Testis (tissue), 3 donors: ENCODE measurements around the gene BICC1. TPM values are rescaled to one million over a fixed set of nuclear protein-coding genes. Genes with fewer than 3 reads are reported as not detected.
"Not testable (repeated sequence)": the region's sequence is repeated elsewhere in the genome, so short reads cannot be mapped to it uniquely, and the experiment has no call there.

Experiments used
- DNase-seq: peaks from one replicate; pipeline ENCODE4 v3.0.0-alpha.2; 2019
- H3K27ac ChIP-seq, 2 donors: fragments of 200-600 bp; sonication (generic); one replicate each; pipeline ENCODE4 v1.5.1; 2019
- H3K27me3 ChIP-seq: fragments of 200-600 bp; sonication (generic); one replicate; pipeline ENCODE4 v1.5.1; 2019
- H3K36me3 ChIP-seq: fragments of 200-600 bp; sonication (generic); one replicate; pipeline ENCODE4 v1.5.1; 2017; ENCODE audit warnings: low read depth; ENCODE audit errors: missing control alignments
- H3K4me1 ChIP-seq: fragments of 200-600 bp; sonication (generic); one replicate; pipeline ENCODE4 v1.5.1; 2019
- H3K4me3 ChIP-seq, 2 donors: fragments of 200-600 bp; sonication (generic); one replicate each; pipeline ENCODE4 v1.5.1; 2017 to 2019
- H3K9me3 ChIP-seq: fragments of 200-600 bp; sonication (generic); one replicate; pipeline ENCODE4 v1.5.1; 2017
- POLR2A ChIP-seq: fragments of 450-650 bp; IDR thresholded peaks from one replicate; pipeline ENCODE4 v1.6.1; 2017; ENCODE audit warnings: antibody characterized with exemption, mild to moderate bottlenecking, moderate library complexity
- WGBS, 2 donors: methylation state at CpG; one replicate each; pipeline ENCODE4 v1.1.5; 2018; 5-methylcytosine and 5-hydroxymethylcytosine counted together
- intact Hi-C: fragments of 100-400 bp; cut with DNase I; formaldehyde crosslinking; loops from one replicate; pipeline ENCODE4 v1.15.1; 2023; ENCODE audit warnings: low total_unique reads
- polyA plus RNA-seq: library from polyadenylated mRNA; stranded (reverse); fragments of 350-450 nt; fragmentation: Illumina TruSeq; extraction: RNeasy Lipid Tissue Mini Kit (QIAGEN cat#74804); gene quantifications from one replicate; pipeline ENCODE4 v1.2.3, GENCODE V29; 2014; ENCODE audit warnings: low read depth, low replicate concordance; ENCODE audit not compliant: insufficient read depth
- total RNA-seq, 2 donors: library from RNA; depleted of rRNA; stranded (reverse); fragments of >200 nt; gene quantifications; one replicate each; pipeline ENCODE4 v1.2.3, GENCODE V29; 2016
- TF ChIP-seq, protein P1 (sequence below), 3 experiments: fragments of 450-650 bp in 2 of 3; fragments of 200-600 bp in 1 of 3; sonication (generic) in 1 of 3; IDR thresholded peaks; one replicate each; pipeline ENCODE4 v1.5.1; 2016 to 2019; ENCODE audit warnings: antibody characterized with exemption in 3 of 3, mild to moderate bottlenecking in 2 of 3, moderate library complexity in 1 of 3

BICC1 gene
- total and polyA plus RNA-seq, 3 donors from 2014 or later = 8.7 to 14.1 (median 10.0) TPM

DNA sequence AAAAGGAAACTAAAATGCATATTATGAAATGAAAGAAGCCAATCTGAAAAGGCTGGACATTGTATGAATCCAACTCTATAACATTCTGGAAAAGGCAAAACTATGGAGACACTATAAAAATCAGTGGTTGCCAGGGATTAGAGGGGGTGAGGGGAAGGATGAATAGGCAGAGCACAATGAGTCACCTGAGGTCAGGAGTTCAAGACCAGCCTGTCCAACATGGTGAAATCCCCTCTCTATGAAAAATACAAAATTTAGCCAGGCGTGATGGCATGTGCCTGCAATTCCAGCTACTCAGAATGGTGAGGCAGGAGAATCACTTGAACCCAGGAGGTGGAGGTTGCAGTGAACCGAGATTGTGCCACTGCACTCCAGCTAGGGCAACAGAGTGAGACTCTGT is 338.9 kb downstream of the BICC1 start:
- intact Hi-C loops = no loop called here
- Histone ChIP-seq H3K36me3 (no peaks in the 10 kb centered on the region), H3K9me3 (no peaks in the 10 kb centered on the region), H3K4me1 (no peaks in the 10 kb centered on the region), H3K4me3 (no peak overlapping the region), H3K27ac (no peak overlapping the region), H3K27me3 (no peaks in the 10 kb centered on the region)
- TF ChIP-seq, protein P1, sequence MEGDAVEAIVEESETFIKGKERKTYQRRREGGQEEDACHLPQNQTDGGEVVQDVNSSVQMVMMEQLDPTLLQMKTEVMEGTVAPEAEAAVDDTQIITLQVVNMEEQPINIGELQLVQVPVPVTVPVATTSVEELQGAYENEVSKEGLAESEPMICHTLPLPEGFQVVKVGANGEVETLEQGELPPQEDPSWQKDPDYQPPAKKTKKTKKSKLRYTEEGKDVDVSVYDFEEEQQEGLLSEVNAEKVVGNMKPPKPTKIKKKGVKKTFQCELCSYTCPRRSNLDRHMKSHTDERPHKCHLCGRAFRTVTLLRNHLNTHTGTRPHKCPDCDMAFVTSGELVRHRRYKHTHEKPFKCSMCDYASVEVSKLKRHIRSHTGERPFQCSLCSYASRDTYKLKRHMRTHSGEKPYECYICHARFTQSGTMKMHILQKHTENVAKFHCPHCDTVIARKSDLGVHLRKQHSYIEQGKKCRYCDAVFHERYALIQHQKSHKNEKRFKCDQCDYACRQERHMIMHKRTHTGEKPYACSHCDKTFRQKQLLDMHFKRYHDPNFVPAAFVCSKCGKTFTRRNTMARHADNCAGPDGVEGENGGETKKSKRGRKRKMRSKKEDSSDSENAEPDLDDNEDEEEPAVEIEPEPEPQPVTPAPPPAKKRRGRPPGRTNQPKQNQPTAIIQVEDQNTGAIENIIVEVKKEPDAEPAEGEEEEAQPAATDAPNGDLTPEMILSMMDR (IDR thresholded peaks at IDR 0.05) = no peak
- TF ChIP-seq POLR2A = no peak
- no peak for DNase-seq
- 97% methylated on average over 2 of the region's 2 CpGs for WGBS, 2 donors

DNA sequence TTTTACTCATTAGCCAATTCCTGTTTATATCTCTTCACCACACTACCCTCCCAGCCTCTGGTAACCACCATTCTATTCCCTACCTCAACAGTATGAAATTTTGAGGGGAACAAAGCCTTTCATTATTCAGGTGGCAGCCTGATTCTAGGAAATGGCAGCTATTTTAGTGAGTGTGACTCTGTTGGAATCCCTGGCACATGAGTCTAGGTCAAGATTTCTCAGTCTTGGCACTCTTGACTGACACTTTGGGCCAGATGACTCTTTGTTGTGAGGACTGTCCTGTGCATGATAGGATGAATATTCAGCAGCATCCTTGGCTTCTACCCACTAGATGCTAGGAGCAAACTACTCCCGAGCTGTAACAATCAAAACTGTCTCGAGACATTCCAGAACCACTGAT is 341.0 kb downstream of the BICC1 start:
- TF ChIP-seq, protein P1 (IDR thresholded peaks at IDR 0.05) = no peak
- no peak for TF ChIP-seq POLR2A
- intact Hi-C loops = no loop called here
- DNase-seq = no peak
- Histone ChIP-seq H3K4me1 (no peaks in the 10 kb centered on the region), H3K4me3 (no peak overlapping the region), H3K27ac (no peak overlapping the region), H3K27me3 (no peaks in the 10 kb centered on the region), H3K36me3 (no peaks in the 10 kb centered on the region), H3K9me3 (no peaks in the 10 kb centered on the region)
- 79 to 95% methylated on average over 2 of the region's 2 CpGs for WGBS, 2 donors

DNA sequence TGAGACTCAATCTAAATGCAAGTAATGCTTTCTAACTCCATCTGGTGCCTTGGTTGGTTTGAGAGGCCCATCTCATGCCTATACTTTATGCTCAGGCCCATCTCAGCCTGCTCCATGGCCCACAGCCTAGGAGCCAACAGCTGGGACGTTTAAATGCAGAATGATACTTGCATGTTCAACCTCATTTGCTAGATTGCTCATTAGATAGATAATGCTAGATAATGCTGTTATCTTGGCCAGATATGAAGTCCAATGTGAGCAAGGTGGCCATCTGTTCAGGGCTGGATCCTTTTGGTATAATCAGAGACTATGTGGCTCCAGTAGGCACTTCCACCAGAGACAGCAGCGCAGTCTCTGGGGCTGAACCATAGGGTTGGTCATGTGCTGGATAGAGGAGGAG is 342.1 kb downstream of the BICC1 start:
- no peaks in the 10 kb centered on the region for H3K4me1 ChIP-seq
- DNase-seq = no peak
- TF ChIP-seq POLR2A = no peak
- TF ChIP-seq, protein P1 (IDR thresholded peaks at IDR 0.05) = no peak
- H3K27ac ChIP-seq = no peak overlapping the region
- intact Hi-C loops = no loop called here
- no peaks in the 10 kb centered on the region for H3K27me3 ChIP-seq
- 62 to 75% methylated on average over 2 of the region's 2 CpGs for WGBS, 2 donors
- no peaks in the 10 kb centered on the region for H3K9me3 ChIP-seq
- no peaks in the 10 kb centered on the region for H3K36me3 ChIP-seq
- no peak overlapping the region for H3K4me3 ChIP-seq

DNA sequence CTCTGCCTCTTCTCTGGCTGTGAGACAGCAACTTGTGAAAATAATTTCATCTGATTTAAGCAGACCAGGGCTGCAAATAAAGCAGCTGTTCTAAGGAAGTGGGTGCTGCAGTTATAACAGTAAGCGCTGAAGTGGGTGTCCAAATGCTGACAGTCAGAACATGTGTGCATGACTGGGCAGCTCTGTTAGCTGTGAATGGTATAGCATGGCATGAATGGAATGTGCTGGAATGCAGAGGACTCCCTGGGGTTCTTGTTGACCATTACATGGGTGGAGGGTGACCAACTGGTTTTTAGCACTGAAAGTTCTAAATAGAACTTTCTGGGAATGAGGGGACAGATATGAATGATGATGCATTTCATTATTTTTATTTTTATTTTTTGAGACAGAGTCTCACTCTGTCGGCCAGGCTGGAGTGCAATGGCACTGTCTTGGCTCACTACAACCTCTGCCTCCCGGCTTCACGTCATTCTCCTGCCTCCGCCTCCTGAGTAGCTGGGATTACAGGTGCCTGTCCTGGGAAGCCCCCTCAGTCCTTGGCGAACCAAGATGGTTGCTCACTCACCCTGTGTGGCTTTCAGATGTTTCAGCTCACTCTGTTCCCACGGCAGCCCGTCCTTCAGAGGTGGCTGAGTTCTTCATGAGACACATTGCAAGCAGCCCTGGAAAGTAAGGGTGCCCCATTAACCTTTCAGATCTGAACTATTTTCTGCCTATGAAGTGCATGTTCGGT is 344.0 kb downstream of the BICC1 start:
- no peaks in the 10 kb centered on the region for H3K27me3 ChIP-seq
- no peaks in the 10 kb centered on the region for H3K36me3 ChIP-seq
- WGBS, 2 donors = 72 to 73% methylated on average over 9 of the region's 9 CpGs
- no peaks in the 10 kb centered on the region for H3K9me3 ChIP-seq
- H3K4me3 ChIP-seq = no peak overlapping the region
- TF ChIP-seq POLR2A = no peak
- TF ChIP-seq, protein P1 (IDR thresholded peaks at IDR 0.05) = no peak
- no peak overlapping the region for H3K27ac ChIP-seq
- H3K4me1 ChIP-seq = no peaks in the 10 kb centered on the region
- no peak for DNase-seq
- intact Hi-C loops = no loop called here

DNA sequence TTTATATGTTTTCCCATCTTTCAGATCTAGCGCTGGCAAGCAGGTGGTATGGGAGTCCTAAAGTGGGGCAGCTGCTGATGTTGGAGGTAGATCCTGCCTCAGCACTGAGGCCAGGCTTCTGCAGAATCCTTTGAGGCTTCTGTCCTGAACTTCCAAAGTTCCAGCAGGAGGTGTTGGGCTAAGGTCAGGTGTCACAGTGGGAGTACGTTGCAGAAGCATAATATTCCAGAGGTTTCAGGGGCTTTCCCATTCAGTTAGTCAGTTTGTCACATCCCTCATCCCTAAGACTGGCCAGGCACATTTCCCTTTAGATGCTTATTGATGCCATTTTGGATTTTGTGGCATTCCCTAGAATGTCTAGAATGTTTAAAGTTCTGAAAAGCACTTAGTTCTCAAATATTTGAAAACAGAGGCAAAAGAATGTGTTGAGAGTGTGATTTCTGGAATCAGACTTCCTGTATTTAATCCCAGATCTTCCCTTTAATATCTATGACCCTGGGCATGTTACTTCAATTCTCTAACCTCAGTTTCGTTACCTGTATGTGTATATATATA is 344.7 kb downstream of the BICC1 start:
- TF ChIP-seq, protein P1 (IDR thresholded peaks at IDR 0.05) = no peak
- TF ChIP-seq POLR2A = no peak
- no peak for DNase-seq
- no peaks in the 10 kb centered on the region for H3K36me3 ChIP-seq
- no peak overlapping the region for H3K27ac ChIP-seq
- H3K27me3 ChIP-seq = no peaks in the 10 kb centered on the region
- intact Hi-C loops = no loop called here
- H3K4me3 ChIP-seq = no peak overlapping the region
- H3K4me1 ChIP-seq = no peaks in the 10 kb centered on the region
- WGBS, 2 donors = 68 to 77% methylated on average over 3 of the region's 3 CpGs
- H3K9me3 ChIP-seq = no peaks in the 10 kb centered on the region

DNA sequence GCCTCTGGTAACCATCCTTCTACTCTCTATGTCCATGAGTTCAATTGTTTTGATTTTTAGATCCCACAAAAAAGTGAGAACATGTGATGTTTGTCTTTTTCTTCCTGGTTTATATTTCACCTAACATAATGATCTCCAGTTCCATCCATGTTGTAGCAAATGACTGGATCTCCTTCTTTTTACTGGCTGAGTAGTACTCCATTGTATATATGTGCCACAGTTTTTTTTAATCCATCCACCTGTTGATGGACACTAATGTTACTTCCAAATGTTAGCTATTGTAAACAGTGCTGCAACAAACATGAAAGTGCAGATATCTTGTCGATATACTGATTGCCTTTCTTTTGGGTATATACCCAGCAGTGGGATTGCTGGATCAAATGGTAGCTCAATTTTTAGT is 345.5 kb downstream of the BICC1 start:
- H3K27me3 ChIP-seq, intact Hi-C loops, H3K4me3 ChIP-seq, H3K4me1 ChIP-seq, H3K27ac ChIP-seq, H3K36me3 ChIP-seq, H3K9me3 ChIP-seq, DNase-seq: not testable (repeated sequence)
- 87 to 100% methylated on average over 1 of the region's 1 CpG for WGBS, 2 donors
